ENCODE results near the gene ARMC10. TPM values are rescaled to one million over a fixed set of nuclear protein-coding genes. Genes with fewer than 3 reads are reported as not detected.
"Not testable (repeated sequence)": the region's sequence is repeated elsewhere in the genome, so short reads cannot be mapped to it uniquely, and the experiment has no call there.

Gene ARMC10
- total RNA-seq, 4 donors from 2014 or later: 42.6 to 61.0 (median 48.5) TPM

DNA sequence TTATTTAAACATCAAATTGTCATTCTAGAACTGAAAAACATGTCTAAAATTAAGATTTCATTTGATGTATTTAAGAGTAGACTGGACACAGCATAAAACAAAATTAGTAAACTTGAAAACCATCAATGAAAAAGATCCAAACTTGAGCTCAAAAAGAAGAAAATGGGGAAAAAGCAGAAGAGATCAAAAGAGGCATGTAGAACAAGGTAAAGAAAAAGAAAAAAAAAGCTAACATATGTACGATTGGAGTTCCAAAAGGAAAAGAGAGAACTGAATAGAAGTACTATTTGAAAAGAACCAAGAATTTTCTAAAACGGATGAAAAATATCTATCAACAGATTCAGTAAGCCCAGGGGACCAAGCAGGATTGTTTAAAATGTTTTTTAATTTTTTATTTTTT lies 3.9 kb upstream of the ARMC10 start:
- Histone ChIP-seq H3K27me3 (no peaks in the 10 kb centered on the region), H3K36me3 (no peaks in the 10 kb centered on the region), H3K27ac (no peak overlapping the region), H3K4me3 (no peak overlapping the region), H3K9me3 (no peaks in the 10 kb centered on the region), H3K4me1 (peaks cover 0 to 12% (median 3%) of the 10 kb centered on the region in 4 donors)
- TF ChIP-seq EP300 (IDR thresholded peaks at IDR 0.05) (no peak), POLR2A (IDR thresholded peaks at IDR 0.05) (no peak)
- TF ChIP-seq, protein P1, sequence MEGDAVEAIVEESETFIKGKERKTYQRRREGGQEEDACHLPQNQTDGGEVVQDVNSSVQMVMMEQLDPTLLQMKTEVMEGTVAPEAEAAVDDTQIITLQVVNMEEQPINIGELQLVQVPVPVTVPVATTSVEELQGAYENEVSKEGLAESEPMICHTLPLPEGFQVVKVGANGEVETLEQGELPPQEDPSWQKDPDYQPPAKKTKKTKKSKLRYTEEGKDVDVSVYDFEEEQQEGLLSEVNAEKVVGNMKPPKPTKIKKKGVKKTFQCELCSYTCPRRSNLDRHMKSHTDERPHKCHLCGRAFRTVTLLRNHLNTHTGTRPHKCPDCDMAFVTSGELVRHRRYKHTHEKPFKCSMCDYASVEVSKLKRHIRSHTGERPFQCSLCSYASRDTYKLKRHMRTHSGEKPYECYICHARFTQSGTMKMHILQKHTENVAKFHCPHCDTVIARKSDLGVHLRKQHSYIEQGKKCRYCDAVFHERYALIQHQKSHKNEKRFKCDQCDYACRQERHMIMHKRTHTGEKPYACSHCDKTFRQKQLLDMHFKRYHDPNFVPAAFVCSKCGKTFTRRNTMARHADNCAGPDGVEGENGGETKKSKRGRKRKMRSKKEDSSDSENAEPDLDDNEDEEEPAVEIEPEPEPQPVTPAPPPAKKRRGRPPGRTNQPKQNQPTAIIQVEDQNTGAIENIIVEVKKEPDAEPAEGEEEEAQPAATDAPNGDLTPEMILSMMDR (IDR thresholded peaks at IDR 0.05): no peak
- WGBS, 2 donors: 81 to 84% methylated on average over 2 of the region's 2 CpGs
- DNase-seq (ENCODE audit: low spot score in 2 of 2): no peak

GRCh38 chr7:103073989-103074518 lies 886 bp upstream of the ARMC10 start:
- Histone ChIP-seq H3K36me3 (no peaks in the 10 kb centered on the region), H3K9me3 (no peaks in the 10 kb centered on the region), H3K27ac (peak overlapping the region; percentile 73 to 96 (median 91)), H3K27me3 (no peaks in the 10 kb centered on the region), H3K4me3 (peak overlapping the region; percentile 61 to 85 (median 70)), H3K4me1 (peaks cover 0 to 35% (median 10%) of the 10 kb centered on the region in 4 donors)
- peak in 1 of 2 donors; percentile 6 for DNase-seq (ENCODE audit: low spot score in 2 of 2)
- no peak for TF ChIP-seq EP300 (IDR thresholded peaks at IDR 0.05)
- no peak for TF ChIP-seq POLR2A (IDR thresholded peaks at IDR 0.05)
- TF ChIP-seq, protein P1 (IDR thresholded peaks at IDR 0.05): no peak
- WGBS, 2 donors: 11 to 15% methylated on average over 6 of the region's 6 CpGs

DNA sequence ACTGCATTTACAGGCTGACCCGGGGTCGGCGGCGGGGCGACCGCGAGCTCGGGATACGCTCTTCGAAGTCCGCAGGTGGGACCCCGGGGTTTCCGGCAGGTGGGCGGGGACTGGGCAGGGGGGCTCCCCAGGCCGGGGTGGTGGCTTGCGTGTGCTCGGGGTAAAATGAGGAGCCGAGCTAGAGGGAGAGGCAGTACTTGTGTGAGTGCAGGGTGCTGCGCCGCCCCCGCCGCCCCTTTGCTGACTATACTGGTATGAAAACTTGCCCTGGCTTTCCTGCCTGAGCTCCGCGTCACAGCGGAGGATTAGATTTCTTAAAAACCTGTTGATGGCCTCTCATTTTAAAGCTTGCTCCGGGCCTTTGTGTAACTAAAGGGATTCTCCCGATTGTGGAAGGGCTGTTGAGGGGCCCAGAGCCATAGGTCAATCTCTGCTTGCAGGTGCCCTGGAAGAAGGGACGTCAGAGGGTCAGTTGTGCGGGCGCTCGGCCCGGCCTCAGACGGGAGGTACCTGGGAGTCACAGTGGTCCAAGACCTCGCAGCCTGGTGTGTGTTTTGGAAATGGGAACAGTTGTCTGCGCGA lies 488 bp downstream of the ARMC10 start:
- Histone ChIP-seq H3K4me1 (peaks cover 0 to 35% (median 10%) of the 10 kb centered on the region in 4 donors), H3K4me3 (peak overlapping the region; percentile 61 to 85 (median 70)), H3K27me3 (no peaks in the 10 kb centered on the region), H3K9me3 (no peaks in the 10 kb centered on the region), H3K27ac (peak overlapping the region; percentile 73 to 96 (median 91)), H3K36me3 (no peaks in the 10 kb centered on the region)
- TF ChIP-seq EP300 (IDR thresholded peaks at IDR 0.05): no peak
- TF ChIP-seq POLR2A (IDR thresholded peaks at IDR 0.05): no peak
- TF ChIP-seq, protein P1 (IDR thresholded peaks at IDR 0.05): no peak
- WGBS, 2 donors: 0 to 1% methylated on average over 21 to 28 of the region's 36 CpGs
- peak; percentile 23 to 31 for DNase-seq (ENCODE audit: low spot score in 2 of 2)

- H3K27ac ChIP-seq: no peak overlapping the region
- 86% methylated on average over 7 of the region's 7 CpGs for WGBS, 2 donors
- no peak for DNase-seq (ENCODE audit: low spot score in 2 of 2)
- TF ChIP-seq POLR2A (IDR thresholded peaks at IDR 0.05) (no peak), EP300 (IDR thresholded peaks at IDR 0.05) (no peak)
- TF ChIP-seq, protein P1 (IDR thresholded peaks at IDR 0.05): no peak
- H3K4me3 ChIP-seq: no peak overlapping the region
- no peaks in the 10 kb centered on the region for H3K9me3 ChIP-seq
- no peaks in the 10 kb centered on the region for H3K27me3 ChIP-seq
- no peaks in the 10 kb centered on the region for H3K36me3 ChIP-seq
- peaks cover 0 to 36% (median 10%) of the 10 kb centered on the region in 4 donors for H3K4me1 ChIP-seq
These were observed 1.8 kb downstream of the ARMC10 start for GRCh38 chr7:103076764-103077163.

DNA sequence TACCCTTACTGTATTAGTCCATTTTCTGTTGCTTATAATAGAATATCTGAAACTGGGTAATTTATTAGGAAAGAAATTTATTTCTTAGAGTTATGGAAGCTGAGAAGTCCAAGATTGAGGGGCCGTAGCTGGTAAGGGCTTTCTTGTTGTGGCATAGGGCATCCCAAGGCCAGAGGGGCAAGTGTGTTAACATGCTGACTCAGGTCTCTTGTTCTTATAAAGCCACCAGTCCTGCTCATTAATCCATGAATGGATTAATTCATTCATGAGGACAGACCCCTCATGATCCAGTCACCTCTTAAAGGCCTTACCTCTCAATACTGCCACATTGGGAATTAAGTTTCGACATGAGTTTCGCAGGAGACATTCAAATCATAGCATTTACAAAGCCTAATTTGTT lies 2.4 kb downstream of the ARMC10 start:
- Histone ChIP-seq H3K27me3 (no peaks in the 10 kb centered on the region), H3K27ac (no peak overlapping the region), H3K4me1 (peaks cover 0 to 38% (median 10%) of the 10 kb centered on the region in 4 donors), H3K4me3 (no peak overlapping the region), H3K36me3 (no peaks in the 10 kb centered on the region), H3K9me3 (no peaks in the 10 kb centered on the region)
- WGBS, 2 donors: 77 to 85% methylated on average over 3 of the region's 3 CpGs
- TF ChIP-seq POLR2A (IDR thresholded peaks at IDR 0.05) (no peak), EP300 (IDR thresholded peaks at IDR 0.05) (no peak)
- DNase-seq (ENCODE audit: low spot score in 2 of 2): no peak

DNA sequence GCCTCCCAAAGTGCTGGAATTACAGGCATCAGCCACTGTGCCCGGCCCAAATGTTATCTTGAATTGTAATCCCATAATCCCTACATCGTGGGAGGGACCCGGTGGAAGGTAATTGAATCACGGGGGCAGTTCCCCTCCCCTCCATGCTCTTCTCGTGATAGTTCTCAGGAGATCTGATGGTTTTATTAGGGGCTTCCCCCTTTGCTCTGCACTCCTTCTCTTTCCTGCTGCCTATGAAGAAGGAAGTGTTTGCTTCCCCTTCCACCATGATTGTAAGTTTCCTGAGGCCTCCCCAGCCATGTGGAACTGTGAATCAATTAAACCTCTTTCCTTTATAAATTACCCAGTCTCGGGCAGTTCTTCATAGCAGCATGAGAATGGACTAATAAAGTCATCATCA lies 3.3 kb downstream of the ARMC10 start:
- not testable (repeated sequence) for H3K9me3 ChIP-seq; H3K27ac ChIP-seq; H3K27me3 ChIP-seq; DNase-seq (ENCODE audit: low spot score in 2 of 2); H3K4me3 ChIP-seq; H3K36me3 ChIP-seq
- 76 to 77% methylated on average over 6 of the region's 6 CpGs for WGBS, 2 donors
- peaks cover 0 to 38% (median 10%) of the 10 kb centered on the region in 4 donors for H3K4me1 ChIP-seq

Data from tibial nerve (tissue), 4 donors.